COLO668 (cell line): ENCODE measurements around the gene JUN.

Source experiments
- DNase-seq: peaks from one replicate; lab custom pipeline; 2025; ENCODE audit not compliant: unreplicated experiment; lab: John Stamatoyannopoulos, UW

Gene JUN

GRCh38 chr1:58783993-58784757, at the start of gene JUN:
JUN (minus strand) TSS chr1:58784047; CDS start chr1:58783070, 977 bp downstream.
- DNase-seq, result peak; percentile 100

GRCh38 chr1:58833166-58833565, 49.3 kb upstream of the JUN start:
- DNase-seq, result no peak

- DNase-seq, result no peak
These were observed 46.4 kb upstream of the JUN start for GRCh38 chr1:58830291-58830690.

GRCh38 chr1:58829866-58830265, 46.0 kb upstream of the JUN start:
- DNase-seq, result no peak

DNA sequence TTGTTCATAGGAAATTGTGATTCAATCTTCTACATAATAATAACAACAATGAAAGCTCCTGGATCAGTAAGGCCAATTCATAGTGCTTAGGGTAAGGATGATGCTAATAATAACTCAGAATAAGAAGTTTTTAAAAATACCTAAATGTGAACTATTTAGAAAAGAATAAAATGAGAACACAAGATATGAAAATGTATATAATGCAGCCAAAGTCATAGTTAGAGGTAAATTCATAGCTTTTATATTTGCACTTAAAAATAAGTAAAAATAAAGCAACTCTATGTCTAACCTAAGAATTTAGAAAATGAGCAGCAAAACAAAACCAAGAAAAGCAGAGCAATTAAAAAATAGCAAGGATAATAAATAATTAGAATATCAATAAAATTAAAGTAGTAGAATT, 43.5 kb upstream of the JUN start:
- no peak for DNase-seq

DNA sequence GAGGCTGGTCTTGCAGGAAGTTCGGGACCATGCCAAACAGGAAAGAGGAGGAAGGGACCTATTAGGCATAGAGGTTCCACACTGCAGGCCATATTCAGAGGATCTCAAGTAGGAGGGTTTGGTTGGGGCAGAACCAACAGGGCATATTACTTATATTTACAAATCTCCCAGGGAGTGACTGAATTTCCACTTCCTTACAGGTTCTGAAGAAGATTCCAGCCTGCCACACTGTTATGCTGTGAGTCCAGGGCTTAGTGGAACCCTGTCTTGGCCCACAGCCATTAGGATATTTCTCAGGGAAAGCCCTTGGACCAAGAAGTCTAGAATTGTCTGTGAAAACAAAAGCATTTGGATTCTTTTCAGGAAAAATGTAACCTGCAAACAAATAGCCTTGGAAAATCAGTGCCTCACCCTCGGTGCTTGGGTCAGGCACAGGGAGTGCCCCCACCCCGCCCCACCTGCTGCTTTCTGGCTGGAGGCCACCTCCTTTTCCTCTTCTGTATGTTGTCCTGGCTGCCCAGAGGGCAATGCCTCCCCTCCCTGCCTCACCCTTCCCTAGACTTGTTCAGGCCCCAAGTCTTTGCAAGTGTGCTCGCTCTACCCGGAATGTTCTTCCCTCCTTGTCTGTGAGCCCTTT, 41.0 kb upstream of the JUN start:
- DNase-seq, result no peak

- no peak for DNase-seq
These were observed 39.7 kb upstream of the JUN start for GRCh38 chr1:58823481-58824010.

DNA sequence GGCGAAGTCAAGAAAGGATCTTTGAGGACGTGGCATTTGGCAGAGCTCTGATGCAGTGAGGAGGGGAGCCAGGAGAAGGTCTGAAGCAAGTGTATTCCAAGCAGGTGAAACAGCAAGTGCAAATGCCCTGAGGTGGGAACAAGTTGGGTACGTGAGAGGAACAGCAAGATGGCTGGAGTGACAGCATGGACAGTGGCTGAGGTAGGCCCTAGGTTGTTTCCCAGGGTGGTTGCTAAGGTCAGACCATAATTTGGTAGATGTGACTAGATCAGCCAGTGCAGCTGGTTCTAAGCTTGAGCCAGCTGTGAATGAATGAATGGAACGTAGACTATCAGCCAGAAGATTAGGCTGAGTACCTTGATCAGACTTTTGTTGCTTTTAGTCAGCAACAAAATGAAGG, 37.5 kb upstream of the JUN start:
- no peak for DNase-seq

- no peak for DNase-seq
These were observed 35.1 kb upstream of the JUN start for GRCh38 chr1:58818976-58819375.

GRCh38 chr1:58818075-58818474, 34.2 kb upstream of the JUN start:
- DNase-seq, result peak; percentile 64

DNA sequence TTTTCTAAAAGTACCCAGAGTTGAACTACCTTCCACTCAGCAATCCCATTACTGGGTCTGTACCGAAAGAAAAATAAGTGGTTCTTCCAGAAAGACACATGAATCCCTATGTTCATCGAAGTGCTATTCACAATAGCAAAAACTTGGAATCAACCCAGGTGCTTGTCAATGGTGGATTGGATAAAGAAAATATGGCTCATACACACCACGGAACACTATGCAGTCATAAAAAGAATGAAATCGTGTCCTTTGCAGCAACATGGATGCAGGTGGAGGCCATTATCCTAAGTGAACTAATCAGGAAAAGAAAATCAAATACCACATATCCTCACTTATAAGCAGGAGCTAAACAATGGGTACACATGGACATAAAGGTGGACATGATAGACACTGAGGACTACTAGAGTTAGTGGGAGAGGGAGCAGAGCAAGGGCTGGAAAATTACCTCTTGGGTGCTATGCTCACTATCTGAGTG, 32.9 kb upstream of the JUN start:
- DNase-seq, result no peak

DNA sequence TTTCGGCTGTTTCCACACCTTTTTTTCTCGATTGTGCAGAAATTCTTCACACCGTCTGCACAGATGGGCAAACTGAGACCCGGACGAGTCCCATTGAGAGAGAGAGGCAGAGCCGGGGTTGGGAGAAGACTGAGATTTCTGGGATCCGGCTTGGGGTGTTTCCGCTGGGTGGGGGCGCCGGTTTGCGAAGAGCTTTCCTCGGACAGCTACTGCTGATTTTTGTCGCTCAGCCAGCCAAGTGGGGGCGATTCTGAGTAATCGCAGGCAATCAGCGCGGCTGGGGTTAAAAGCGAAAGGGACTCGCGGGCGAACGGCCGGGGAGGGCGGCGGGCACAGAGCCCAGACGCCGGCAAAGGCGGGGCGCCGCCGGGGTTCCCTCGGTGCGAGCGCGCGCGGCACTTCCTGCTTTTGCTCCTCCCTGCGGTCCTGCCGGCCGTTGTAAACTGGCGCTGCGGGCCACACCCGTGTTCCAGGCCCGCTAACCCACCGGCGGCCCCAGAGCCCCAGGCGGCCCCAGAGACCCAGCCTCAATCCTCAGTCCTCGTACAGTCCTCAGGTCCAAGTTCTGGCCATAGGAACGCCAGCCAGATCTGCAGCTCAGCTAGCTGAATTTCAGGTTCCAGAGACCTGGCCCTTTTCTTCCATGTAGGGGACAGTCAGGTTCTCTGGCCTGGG, 32.4 kb upstream of the JUN start:
- DNase-seq, result peak; percentile 100

GRCh38 chr1:58815686-58816071, 31.8 kb upstream of the JUN start:
- DNase-seq, result peak; percentile 75

- peak; percentile 99 for DNase-seq
These were observed 31.3 kb upstream of the JUN start for GRCh38 chr1:58815069-58815685.

DNA sequence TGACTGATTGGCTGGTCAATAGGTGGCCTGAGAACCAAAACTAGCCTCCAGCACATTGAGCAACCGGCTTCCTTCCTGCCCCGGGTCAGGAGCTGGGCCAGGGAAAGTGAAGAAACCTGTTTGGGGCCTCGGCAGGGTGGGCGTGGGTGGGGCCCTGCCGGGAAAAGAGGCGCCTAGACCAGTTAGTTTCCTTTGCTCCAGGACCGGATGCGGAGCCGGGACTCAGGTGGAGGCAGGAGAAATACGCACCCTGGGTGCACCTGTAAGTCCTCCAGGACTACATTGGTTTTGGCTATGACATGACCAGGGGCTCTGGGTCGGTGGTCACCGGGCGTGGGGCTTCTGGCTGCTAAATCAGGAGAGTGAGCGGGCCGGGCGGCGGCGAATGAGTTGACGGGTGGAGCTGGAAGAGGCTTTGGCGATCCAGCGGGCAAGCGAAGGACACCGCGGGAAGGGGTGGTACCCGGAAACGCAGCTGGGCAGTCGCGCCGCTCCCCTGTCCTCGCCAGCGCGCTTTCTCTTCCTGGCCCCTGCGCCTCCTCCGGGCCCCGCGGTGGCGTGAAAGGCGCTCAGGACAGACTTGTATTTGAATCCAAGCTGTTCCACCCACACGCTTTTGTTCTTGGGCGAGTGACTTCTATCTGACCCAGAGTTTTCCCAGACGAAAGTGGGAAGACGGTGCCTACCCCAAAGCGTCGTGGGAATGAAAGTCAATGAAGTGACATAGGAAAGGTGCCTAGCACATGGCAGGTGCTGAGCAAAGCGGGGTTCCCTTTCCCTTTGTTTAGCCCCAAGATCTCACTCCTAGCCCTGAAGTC, 30.6 kb upstream of the JUN start:
- DNase-seq, result peak; percentile 94

DNA sequence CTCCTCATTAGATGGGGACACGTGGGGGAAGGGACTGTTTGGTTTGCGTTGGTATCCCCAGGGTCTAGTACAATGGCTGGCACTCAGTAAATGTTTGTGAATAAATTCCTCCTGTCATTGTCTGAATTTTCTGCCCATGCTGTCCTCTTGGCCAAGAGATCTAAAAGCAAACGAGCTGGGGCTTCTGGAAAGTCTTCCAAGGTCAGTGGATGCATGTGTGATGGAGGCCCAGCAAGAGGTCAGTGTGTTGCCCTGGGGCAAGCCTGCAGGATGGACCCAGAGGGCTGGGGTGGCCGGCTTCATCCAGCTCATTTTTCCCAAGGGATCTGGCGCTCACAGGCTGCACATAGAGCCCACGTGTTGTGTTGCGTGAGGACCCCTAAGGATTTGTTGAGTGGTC, 30.0 kb upstream of the JUN start:
- peak; percentile 59 for DNase-seq

- no peak for DNase-seq
These were observed 29.5 kb upstream of the JUN start for GRCh38 chr1:58813361-58813760.

DNA sequence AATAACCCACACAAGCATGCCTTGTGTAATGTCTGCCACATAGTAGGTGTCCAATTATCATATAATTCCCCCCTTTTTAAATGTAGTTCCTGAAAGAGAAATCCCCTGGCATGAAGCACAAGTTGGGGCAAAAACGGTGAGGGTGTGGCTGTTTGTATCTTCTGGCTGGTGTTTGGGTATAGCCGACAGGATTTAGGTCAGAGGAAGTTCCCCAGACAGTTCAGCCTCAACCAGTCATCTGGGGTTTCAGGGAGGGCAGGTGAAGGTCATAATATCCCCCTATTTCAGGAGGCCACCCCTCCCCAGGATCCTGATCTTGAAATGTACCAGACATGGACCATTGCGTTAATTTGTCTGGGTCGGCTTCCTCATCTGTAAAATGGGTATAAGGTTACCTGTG, 29.1 kb upstream of the JUN start:
- no peak for DNase-seq

DNA sequence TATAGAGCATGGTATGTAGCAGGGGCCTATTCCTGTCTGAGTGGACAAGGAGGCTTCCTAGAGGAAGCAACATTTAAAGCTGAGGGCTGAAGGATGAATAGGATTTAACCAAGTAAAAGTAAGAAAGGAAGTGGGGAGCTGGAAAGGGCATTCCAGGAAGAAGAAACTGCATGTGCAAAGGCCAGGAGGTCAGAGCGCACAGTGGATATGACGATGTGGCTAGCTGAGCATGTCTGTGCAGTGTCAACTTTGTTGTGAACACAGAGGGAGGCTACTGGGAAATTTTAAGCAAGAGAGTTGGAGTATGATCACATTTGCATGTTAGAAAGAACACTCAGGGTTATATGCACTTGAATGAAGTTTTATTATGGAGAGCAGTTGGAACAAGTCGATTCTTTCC, 28.6 kb upstream of the JUN start:
- DNase-seq, result no peak

DNA sequence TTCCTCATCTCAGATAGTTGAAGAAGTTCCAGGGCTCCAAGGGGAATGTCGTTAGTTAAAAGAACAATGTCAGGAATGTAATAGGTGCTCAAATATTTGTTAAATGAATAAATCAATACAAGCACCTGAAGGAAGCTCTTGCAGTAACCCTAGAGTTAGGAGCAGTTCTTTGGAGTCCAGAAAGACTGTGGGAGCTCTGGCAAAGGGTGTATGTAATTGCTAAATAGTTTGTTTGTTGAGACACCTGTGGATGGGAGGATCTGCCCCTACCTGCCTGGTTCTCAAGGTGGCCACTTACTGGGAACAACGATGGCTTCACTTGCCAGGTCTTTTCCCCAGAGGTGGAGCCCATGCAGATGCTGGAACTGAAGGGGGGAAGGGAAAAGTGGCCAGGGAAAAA, 27.5 kb upstream of the JUN start:
- no peak for DNase-seq
